Measurements from ENCODE around the gene GIMAP8. TPM values are rescaled to one million over a fixed set of nuclear protein-coding genes. Genes with fewer than 3 reads are reported as not detected.
A peak's percentile ranks its signal among the peaks of the same experiment; 100 is the strongest.

GIMAP8 gene
- total and polyA plus RNA-seq, 4 donors, result 14.4 to 25.0 (median 22.0) TPM

- 20 to 25% methylated on average over 27 of the region's 27 CpGs for WGBS, 2 donors
- TF ChIP-seq CTCF (IDR thresholded peaks at IDR 0.05; ENCODE audit: control extremely low read depth, extremely low read depth), result peak; percentile 95
- Histone ChIP-seq H3K27me3 (ENCODE audit: control insufficient read depth in 3 of 3, insufficient read depth in 3 of 3, low read length in 2 of 3) (no peaks in the 10 kb centered on the region), H3K4me3 (no peak overlapping the region), H3K9me3 (ENCODE audit: control insufficient read depth in 4 of 4, insufficient read depth in 3 of 4, low read length in 3 of 4) (no peaks in the 10 kb centered on the region), H3K4me1 (ENCODE audit: control insufficient read depth in 5 of 5, insufficient read depth in 5 of 5, low read length in 5 of 5) (no peaks in the 10 kb centered on the region), H3K36me3 (ENCODE audit: control insufficient read depth in 4 of 4, insufficient read depth in 4 of 4, low read length in 4 of 4) (no peaks in the 10 kb centered on the region), H3K9ac (ENCODE audit: insufficient read depth in 1 of 2, low read length in 2 of 2) (no peak overlapping the region), H3K27ac (ENCODE audit: low read depth in 1 of 2, low read length in 1 of 2) (no peak overlapping the region)
- DNase-seq (peak; percentile 80 to 84 (median 80)), ATAC-seq (ENCODE audit: insufficient read depth, low FRiP score) (peak; percentile 95)
These were observed 29.3 kb upstream of the GIMAP8 start for GRCh38 chr7:150420987-150421674.

GRCh38 chr7:150421831-150422230 is 28.6 kb upstream of the GIMAP8 start:
- Histone ChIP-seq H3K4me1 (ENCODE audit: control insufficient read depth in 5 of 5, insufficient read depth in 5 of 5, low read length in 5 of 5) (no peaks in the 10 kb centered on the region), H3K36me3 (ENCODE audit: control insufficient read depth in 4 of 4, insufficient read depth in 4 of 4, low read length in 4 of 4) (no peaks in the 10 kb centered on the region), H3K9me3 (ENCODE audit: control insufficient read depth in 4 of 4, insufficient read depth in 3 of 4, low read length in 3 of 4) (no peaks in the 10 kb centered on the region), H3K4me3 (no peak overlapping the region), H3K27ac (ENCODE audit: low read depth in 1 of 2, low read length in 1 of 2) (no peak overlapping the region), H3K9ac (ENCODE audit: insufficient read depth in 1 of 2, low read length in 2 of 2) (no peak overlapping the region), H3K27me3 (ENCODE audit: control insufficient read depth in 3 of 3, insufficient read depth in 3 of 3, low read length in 2 of 3) (no peaks in the 10 kb centered on the region)
- DNase-seq, result no peak
- ATAC-seq (ENCODE audit: insufficient read depth, low FRiP score), result no peak
- no peak for TF ChIP-seq CTCF (IDR thresholded peaks at IDR 0.05; ENCODE audit: control extremely low read depth, extremely low read depth)
- 83 to 85% methylated on average over 17 of the region's 17 CpGs for WGBS, 2 donors

- no peak overlapping the region for H3K27ac ChIP-seq (ENCODE audit: low read depth in 1 of 2, low read length in 1 of 2)
- no peak overlapping the region for H3K4me3 ChIP-seq
- no peaks in the 10 kb centered on the region for H3K27me3 ChIP-seq (ENCODE audit: control insufficient read depth in 3 of 3, insufficient read depth in 3 of 3, low read length in 2 of 3)
- no peak for TF ChIP-seq CTCF (IDR thresholded peaks at IDR 0.05; ENCODE audit: control extremely low read depth, extremely low read depth)
- H3K4me1 ChIP-seq (ENCODE audit: control insufficient read depth in 5 of 5, insufficient read depth in 5 of 5, low read length in 5 of 5), result peaks cover 0 to 5% (median 4%) of the 10 kb centered on the region in 5 donors
- H3K9ac ChIP-seq (ENCODE audit: insufficient read depth in 1 of 2, low read length in 2 of 2), result no peak overlapping the region
- H3K9me3 ChIP-seq (ENCODE audit: control insufficient read depth in 4 of 4, insufficient read depth in 3 of 4, low read length in 3 of 4), result no peaks in the 10 kb centered on the region
- DNase-seq (no peak), ATAC-seq (ENCODE audit: insufficient read depth, low FRiP score) (no peak)
- H3K36me3 ChIP-seq (ENCODE audit: control insufficient read depth in 4 of 4, insufficient read depth in 4 of 4, low read length in 4 of 4), result no peaks in the 10 kb centered on the region
- WGBS, 2 donors, result 54 to 59% methylated on average over 4 of the region's 4 CpGs
These were observed 24.8 kb upstream of the GIMAP8 start for GRCh38 chr7:150425670-150426069.

Data from lung (tissue), 12 donors.